Left ventricle myocardium inferior (tissue), 1 donor: Measurements from ENCODE around the gene LRRC71. TPM values are rescaled to one million over a fixed set of nuclear protein-coding genes. Genes with fewer than 3 reads are reported as not detected.

Source experiments
- DNase-seq: peaks from one replicate; pipeline ENCODE4 v3.0.0-alpha.2; 2020
- H3K27ac ChIP-seq: fragments of 200-600 bp; replicated peaks from 2 replicates; pipeline ENCODE4 v1.8.0; 2021
- H3K27me3 ChIP-seq: fragments of 200-600 bp; 2 replicates; pipeline ENCODE4 v1.8.0; 2021; ENCODE audit warnings: low read depth
- H3K36me3 ChIP-seq: fragments of 200-600 bp; 2 replicates; pipeline ENCODE4 v1.8.0; 2021
- H3K4me1 ChIP-seq: fragments of 200-600 bp; 2 replicates; pipeline ENCODE4 v1.8.0; 2021
- H3K4me3 ChIP-seq: fragments of 200-600 bp; 2 replicates; pipeline ENCODE4 v1.8.0; 2021; ENCODE audit warnings: mild to moderate bottlenecking, moderate library complexity
- H3K9me3 ChIP-seq: fragments of 200-600 bp; replicated peaks from 2 replicates; pipeline ENCODE4 v1.8.0; 2021
- CTCF ChIP-seq: fragments of 200-600 bp; IDR thresholded peaks from 2 replicates; pipeline ENCODE4 v1.8.0; 2021; ENCODE audit warnings: antibody characterized with exemption, mild to moderate bottlenecking, borderline replicate concordance
- intact Hi-C: fragments of 100-400 bp; cut with micrococcal nuclease; formaldehyde crosslinking; loops from one replicate; pipeline ENCODE4 v1.11.0; 2022
- total RNA-seq: library from RNA; stranded (reverse); fragmentation: NEBNext Ultra II Directional; extraction: Animal tissue kit (Norgen Biotek cat#: 25700); gene quantifications from one replicate; pipeline ENCODE4 v1.2.1, GENCODE V29; 2021
- donor health status: DM: no; HTN: yes; CAD: no; lungs with severe emphysema.

Gene LRRC71
- total RNA-seq, 1 donor from 2014 or later = 0.27 TPM

- Histone ChIP-seq H3K9me3 (no peaks in the 10 kb centered on the region), H3K4me3 (no peak overlapping the region), H3K27me3 (peaks cover 40% of the 10 kb centered on the region), H3K27ac (no peak overlapping the region), H3K36me3 (peaks cover 86% of the 10 kb centered on the region), H3K4me1 (peaks cover 37% of the 10 kb centered on the region)
- no peak for DNase-seq
- intact Hi-C loops = no loop called here
- TF ChIP-seq CTCF = no peak
Observed at GRCh38 chr1:156911577-156912298, 8.7 kb upstream of the LRRC71 start.

DNA sequence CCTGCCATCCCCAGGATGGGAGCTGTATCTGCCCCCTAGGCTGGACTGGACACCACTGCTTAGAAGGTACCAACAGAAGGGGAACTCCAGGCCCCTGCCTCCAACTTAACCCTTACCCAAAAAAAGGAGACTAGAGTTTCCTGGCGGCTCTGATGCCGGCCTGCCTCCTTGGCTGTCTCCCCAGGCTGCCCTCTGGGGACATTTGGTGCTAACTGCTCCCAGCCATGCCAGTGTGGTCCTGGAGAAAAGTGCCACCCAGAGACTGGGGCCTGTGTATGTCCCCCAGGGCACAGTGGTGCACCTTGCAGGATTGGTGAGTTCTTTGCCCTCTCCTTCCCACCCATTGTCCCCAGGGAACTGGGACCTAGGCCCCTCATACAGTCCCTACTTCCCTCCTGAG is 8.1 kb upstream of the LRRC71 start:
- Histone ChIP-seq H3K4me3 (no peak overlapping the region), H3K4me1 (peaks cover 31% of the 10 kb centered on the region), H3K27me3 (peaks cover 37% of the 10 kb centered on the region), H3K27ac (no peak overlapping the region), H3K9me3 (no peaks in the 10 kb centered on the region), H3K36me3 (peaks cover 86% of the 10 kb centered on the region)
- no peak for DNase-seq
- intact Hi-C loops = no loop called here
- no peak for TF ChIP-seq CTCF

GRCh38 chr1:156912861-156913808 is 7.3 kb upstream of the LRRC71 start:
- H3K36me3 ChIP-seq = peaks cover 86% of the 10 kb centered on the region
- peaks cover 7% of the 10 kb centered on the region for H3K9me3 ChIP-seq
- no peak for DNase-seq
- no peak overlapping the region for H3K4me3 ChIP-seq
- TF ChIP-seq CTCF = no peak
- intact Hi-C loops = no loop called here
- peaks cover 23% of the 10 kb centered on the region for H3K4me1 ChIP-seq
- H3K27ac ChIP-seq = no peak overlapping the region
- peaks cover 37% of the 10 kb centered on the region for H3K27me3 ChIP-seq

- peaks cover 81% of the 10 kb centered on the region for H3K36me3 ChIP-seq
- DNase-seq = no peak
- H3K27me3 ChIP-seq = peaks cover 30% of the 10 kb centered on the region
- no peak for TF ChIP-seq CTCF
- H3K4me1 ChIP-seq = peaks cover 15% of the 10 kb centered on the region
- H3K4me3 ChIP-seq = no peak overlapping the region
- H3K27ac ChIP-seq = no peak overlapping the region
- H3K9me3 ChIP-seq = peaks cover 10% of the 10 kb centered on the region
- intact Hi-C loops = no loop called here
Observed at GRCh38 chr1:156913809-156914387, 6.5 kb upstream of the LRRC71 start.

DNA sequence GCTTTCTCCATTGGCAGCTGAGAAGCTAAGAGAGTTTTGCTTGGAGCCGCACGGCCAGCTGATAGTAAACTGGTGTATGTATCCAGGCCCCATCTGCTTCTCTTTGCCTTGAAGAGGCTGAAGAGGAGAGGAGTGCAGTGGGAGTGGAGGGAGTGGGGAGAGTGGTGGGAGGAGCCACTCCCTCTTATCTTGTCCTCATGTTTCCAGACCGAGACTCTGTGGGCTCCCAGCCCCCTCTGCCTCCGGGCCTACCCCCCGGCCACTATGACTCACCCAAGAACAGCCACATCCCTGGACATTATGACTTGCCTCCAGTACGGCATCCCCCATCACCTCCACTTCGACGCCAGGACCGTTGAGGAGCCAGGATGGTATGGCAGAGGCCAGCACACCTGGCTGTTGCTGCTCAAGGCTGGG is 6.0 kb upstream of the LRRC71 start:
- no peak for TF ChIP-seq CTCF
- Histone ChIP-seq H3K4me1 (peaks cover 14% of the 10 kb centered on the region), H3K36me3 (peaks cover 79% of the 10 kb centered on the region), H3K27me3 (peaks cover 25% of the 10 kb centered on the region), H3K4me3 (no peak overlapping the region), H3K9me3 (peaks cover 10% of the 10 kb centered on the region), H3K27ac (no peak overlapping the region)
- intact Hi-C loops = no loop called here
- no peak for DNase-seq
